ENCODE measurements around the gene PCED1A. TPM values are rescaled to one million over a fixed set of nuclear protein-coding genes. Genes with fewer than 3 reads are reported as not detected.

PCED1A gene
- total RNA-seq, 1 donor from 2014 or later = 37.3 TPM

DNA sequence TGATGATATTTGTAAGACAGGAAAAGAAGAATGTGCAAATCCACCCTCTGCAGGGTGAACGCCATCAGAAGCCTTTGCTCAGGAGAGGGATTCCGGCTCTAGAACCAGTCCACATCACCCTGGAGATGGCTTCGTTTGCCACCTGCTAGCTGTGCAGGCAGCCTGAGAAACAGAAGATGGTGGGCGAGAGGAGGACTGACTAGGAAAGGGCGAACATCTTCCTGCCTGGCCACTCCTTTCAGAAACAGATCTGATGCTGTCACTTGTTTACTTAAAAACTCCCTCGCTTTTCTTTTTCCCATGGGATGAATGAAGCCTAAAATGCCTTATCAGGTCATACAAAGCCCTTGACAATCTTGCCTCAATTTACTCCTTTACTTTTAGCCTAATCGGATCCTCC is 34.0 kb upstream of the PCED1A start:
- Mint-ChIP-seq H3K4me1 (ENCODE audit: low read depth) (peaks cover 53% of the 10 kb centered on the region), H3K27ac (ENCODE audit: unreplicated experiment) (no peak overlapping the region), H3K4me3 (ENCODE audit: unreplicated experiment) (peak overlapping the region; percentile 90), H3K9me3 (ENCODE audit: low read depth) (no peaks in the 10 kb centered on the region), H3K27me3 (ENCODE audit: low read depth) (no peaks in the 10 kb centered on the region), H3K36me3 (ENCODE audit: low read depth) (no peaks in the 10 kb centered on the region)
- DNase-seq (ENCODE audit: low spot score) = no peak
- TF ChIP-seq, protein P1, sequence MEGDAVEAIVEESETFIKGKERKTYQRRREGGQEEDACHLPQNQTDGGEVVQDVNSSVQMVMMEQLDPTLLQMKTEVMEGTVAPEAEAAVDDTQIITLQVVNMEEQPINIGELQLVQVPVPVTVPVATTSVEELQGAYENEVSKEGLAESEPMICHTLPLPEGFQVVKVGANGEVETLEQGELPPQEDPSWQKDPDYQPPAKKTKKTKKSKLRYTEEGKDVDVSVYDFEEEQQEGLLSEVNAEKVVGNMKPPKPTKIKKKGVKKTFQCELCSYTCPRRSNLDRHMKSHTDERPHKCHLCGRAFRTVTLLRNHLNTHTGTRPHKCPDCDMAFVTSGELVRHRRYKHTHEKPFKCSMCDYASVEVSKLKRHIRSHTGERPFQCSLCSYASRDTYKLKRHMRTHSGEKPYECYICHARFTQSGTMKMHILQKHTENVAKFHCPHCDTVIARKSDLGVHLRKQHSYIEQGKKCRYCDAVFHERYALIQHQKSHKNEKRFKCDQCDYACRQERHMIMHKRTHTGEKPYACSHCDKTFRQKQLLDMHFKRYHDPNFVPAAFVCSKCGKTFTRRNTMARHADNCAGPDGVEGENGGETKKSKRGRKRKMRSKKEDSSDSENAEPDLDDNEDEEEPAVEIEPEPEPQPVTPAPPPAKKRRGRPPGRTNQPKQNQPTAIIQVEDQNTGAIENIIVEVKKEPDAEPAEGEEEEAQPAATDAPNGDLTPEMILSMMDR (IDR thresholded peaks at IDR 0.05) = no peak

DNA sequence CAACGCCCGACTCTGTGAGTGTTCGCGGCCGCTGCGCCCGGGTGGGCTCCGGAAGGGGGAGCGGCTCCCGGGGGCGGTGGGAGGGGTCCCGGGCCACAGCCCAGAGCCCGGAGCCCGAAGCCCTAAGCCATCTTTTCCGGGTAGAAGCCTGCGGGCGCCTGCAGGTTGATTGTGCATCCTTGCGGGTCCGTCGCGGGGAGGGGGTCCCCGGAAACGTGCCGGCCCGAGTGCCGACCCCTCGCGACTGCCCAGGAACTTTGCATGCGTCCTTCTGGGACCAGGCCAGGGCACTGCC is 33.2 kb upstream of the PCED1A start:
- Mint-ChIP-seq H3K36me3 (ENCODE audit: low read depth) (no peaks in the 10 kb centered on the region), H3K4me3 (ENCODE audit: unreplicated experiment) (peak overlapping the region; percentile 90), H3K27me3 (ENCODE audit: low read depth) (no peaks in the 10 kb centered on the region), H3K27ac (ENCODE audit: unreplicated experiment) (peak overlapping the region; percentile 63), H3K9me3 (ENCODE audit: low read depth) (no peaks in the 10 kb centered on the region), H3K4me1 (ENCODE audit: low read depth) (peaks cover 50% of the 10 kb centered on the region)
- no peak for DNase-seq (ENCODE audit: low spot score)
- TF ChIP-seq, protein P1 (IDR thresholded peaks at IDR 0.05) = peak; percentile 19

DNA sequence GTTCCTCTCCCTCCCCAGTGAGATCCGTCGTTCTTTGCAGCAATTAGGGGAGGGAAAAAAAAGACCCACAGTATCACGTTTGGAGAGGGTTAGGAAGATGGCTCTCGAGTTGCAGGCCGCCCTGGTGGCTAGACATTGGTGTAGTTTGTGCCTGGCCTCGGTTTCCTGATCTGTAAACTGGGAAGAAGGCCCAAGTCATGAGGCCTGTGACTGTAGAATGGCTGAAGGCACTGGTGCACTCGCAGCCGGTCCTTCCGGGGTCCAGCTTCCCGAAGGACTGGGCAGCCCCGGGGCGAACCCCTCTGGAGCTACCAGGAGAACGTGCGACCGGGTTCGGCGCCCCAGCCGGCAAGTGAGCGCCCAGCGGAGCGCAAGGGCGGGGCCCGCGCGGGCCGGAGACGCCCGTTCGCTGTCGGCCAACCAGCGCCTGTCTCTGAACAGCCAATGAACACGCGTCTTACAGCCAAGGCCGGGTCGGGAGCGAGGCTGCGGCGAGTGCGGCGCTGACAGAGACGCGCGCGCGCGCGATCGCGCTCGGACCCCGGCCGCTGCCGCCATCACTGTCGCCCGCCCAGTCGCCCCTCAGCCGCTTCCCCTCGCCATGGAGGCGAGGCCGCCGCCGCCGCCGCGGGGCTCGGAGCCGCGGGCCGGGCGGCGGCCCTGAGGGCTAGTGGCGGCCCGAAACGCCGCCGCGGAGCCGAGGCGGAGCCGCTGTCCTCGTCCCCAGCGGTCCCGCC is 32.7 kb upstream of the PCED1A start, which contains the start of gene PTPRA:
TSS of gene PTPRA (plus strand) at position 472 of the 737 bp plus-strand sequence. CDS start 90,797 bp downstream, outside the sequence.
- Mint-ChIP-seq H3K4me3 (ENCODE audit: unreplicated experiment) (peak within 1 kb of the TSS; percentile 90), H3K4me1 (ENCODE audit: low read depth) (peaks cover 49% of the 10 kb centered on the region)

DNA sequence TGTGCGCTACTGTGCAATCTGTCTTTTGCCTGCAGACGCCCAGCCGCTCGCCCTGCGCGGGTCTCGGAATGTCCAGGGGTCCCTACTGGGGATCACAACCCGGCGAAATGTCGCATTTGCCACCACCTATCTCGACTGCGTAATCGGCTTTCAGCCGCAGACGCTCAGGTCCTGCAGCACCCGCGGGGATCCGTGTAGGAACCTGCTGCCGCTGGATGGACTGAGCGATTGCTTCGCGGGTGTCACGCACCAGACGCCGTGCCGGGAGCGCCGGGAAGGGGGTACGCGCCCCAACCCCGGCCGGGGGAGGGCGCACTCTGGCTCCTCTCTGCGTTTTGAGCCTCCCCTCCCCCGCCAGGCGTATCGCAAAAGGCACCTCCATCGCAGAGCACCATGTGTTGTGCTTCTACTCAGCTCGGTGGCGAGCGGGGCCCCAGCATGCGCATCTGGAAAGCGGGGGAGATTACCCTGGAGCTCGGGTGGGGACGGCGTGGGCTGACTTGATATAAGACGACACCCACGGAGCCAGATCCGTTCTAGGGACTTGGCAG is 32.1 kb upstream of the PCED1A start:
- peak overlapping the region; percentile 90 for H3K4me3 Mint-ChIP-seq (ENCODE audit: unreplicated experiment)
- no peak for DNase-seq (ENCODE audit: low spot score)
- no peaks in the 10 kb centered on the region for H3K27me3 Mint-ChIP-seq (ENCODE audit: low read depth)
- TF ChIP-seq, protein P1 (IDR thresholded peaks at IDR 0.05) = peak; percentile 61
- H3K4me1 Mint-ChIP-seq (ENCODE audit: low read depth) = peaks cover 50% of the 10 kb centered on the region
- no peaks in the 10 kb centered on the region for H3K36me3 Mint-ChIP-seq (ENCODE audit: low read depth)
- peak overlapping the region; percentile 81 for H3K27ac Mint-ChIP-seq (ENCODE audit: unreplicated experiment)
- no peaks in the 10 kb centered on the region for H3K9me3 Mint-ChIP-seq (ENCODE audit: low read depth)

More for the DNA sequence above, 32.7 kb upstream of the PCED1A start, which contains the start of gene PTPRA:
- Mint-ChIP-seq H3K9me3 (ENCODE audit: low read depth) (no peaks in the 10 kb centered on the region), H3K27ac (ENCODE audit: unreplicated experiment) (peak within 1 kb of the TSS; percentile 81), H3K36me3 (ENCODE audit: low read depth) (no peaks in the 10 kb centered on the region), H3K27me3 (ENCODE audit: low read depth) (no peaks in the 10 kb centered on the region)
- TF ChIP-seq, protein P1 (IDR thresholded peaks at IDR 0.05) = no peak
- peak; percentile 96 for DNase-seq (ENCODE audit: low spot score)

DNA sequence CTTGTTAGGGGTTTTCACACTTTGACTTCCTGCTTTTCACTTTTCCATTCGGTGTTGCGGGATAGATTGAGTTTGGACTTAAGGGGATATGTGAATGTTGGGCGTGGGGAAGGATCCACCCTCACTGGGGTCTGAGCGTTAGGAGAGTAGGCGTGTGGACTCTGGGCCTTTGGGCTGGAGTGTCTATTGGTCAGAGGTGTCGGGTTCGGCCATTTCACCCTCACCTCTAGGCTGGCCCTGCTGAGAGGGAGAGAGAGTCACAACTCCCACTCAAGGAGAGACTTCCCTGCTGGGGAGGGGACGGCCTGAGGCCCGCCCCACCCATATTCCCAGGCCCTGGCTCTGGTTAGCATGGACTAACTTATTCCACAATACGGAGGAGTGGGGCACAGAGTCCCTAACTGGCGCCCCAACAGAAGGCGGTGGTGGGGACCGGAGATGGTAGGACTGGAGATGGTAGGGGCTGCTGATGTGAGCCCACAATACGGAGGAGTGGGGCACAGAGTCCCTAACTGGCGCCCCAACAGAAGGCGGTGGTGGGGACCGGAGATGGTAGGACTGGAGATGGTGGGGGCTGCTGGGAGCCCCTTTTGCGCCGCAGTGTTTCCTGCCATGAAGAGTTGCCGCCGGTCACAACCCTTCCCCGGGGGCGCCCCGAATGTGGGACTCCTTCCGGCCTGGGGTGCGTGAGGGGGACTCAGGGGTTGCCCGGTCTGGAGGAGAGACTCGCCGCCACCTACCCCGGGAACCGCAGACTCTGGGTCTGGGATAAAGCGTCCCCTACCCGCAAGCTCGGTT is 31.4 kb upstream of the PCED1A start:
- Mint-ChIP-seq H3K27me3 (ENCODE audit: low read depth) (no peaks in the 10 kb centered on the region), H3K36me3 (ENCODE audit: low read depth) (peaks cover 1% of the 10 kb centered on the region), H3K4me1 (ENCODE audit: low read depth) (peaks cover 52% of the 10 kb centered on the region), H3K9me3 (ENCODE audit: low read depth) (no peaks in the 10 kb centered on the region), H3K27ac (ENCODE audit: unreplicated experiment) (no peak overlapping the region), H3K4me3 (ENCODE audit: unreplicated experiment) (peak overlapping the region; percentile 90)
- DNase-seq (ENCODE audit: low spot score) = no peak
- TF ChIP-seq, protein P1 (IDR thresholded peaks at IDR 0.05) = no peak
